Smooth muscle cell (in vitro differentiated cells): ENCODE data around the gene NKD2. TPM values are rescaled to one million over a fixed set of nuclear protein-coding genes. Genes with fewer than 3 reads are reported as not detected.

Experiments used
- DNase-seq: peaks from one replicate; lab custom pipeline; 2025; ENCODE audit not compliant: unreplicated experiment; lab: John Stamatoyannopoulos, UW
- H2AFZ ChIP-seq: fragments of 200-600 bp; sonication (generic); 2 replicates; pipeline ENCODE4 v1.6.0; 2016; ENCODE audit warnings: antibody characterized with exemption, low read depth, mild to moderate bottlenecking
- H3F3A ChIP-seq: fragments of 200-600 bp; sonication (generic); 2 replicates; pipeline ENCODE4 v1.6.0; 2017; ENCODE audit warnings: antibody characterized with exemption, low read depth
- H3K27ac ChIP-seq: fragments of 200-600 bp; sonication (generic); 2 replicates; pipeline ENCODE4 v1.5.1; 2016; ENCODE audit warnings: low read depth, mild to moderate bottlenecking
- H3K27me3 ChIP-seq: fragments of 200-600 bp; sonication (generic); 2 replicates; pipeline ENCODE4 v1.6.1; 2016; ENCODE audit warnings: low read depth, mild to moderate bottlenecking
- H3K36me3 ChIP-seq: fragments of 200-600 bp; sonication (generic); 2 replicates; pipeline ENCODE4 v1.5.1; 2016; ENCODE audit warnings: low read depth
- H3K4me1 ChIP-seq: fragments of 200-600 bp; sonication (generic); 2 replicates; pipeline ENCODE4 v1.5.1; 2016; ENCODE audit warnings: low read depth
- H3K4me2 ChIP-seq: fragments of 200-600 bp; sonication (generic); 2 replicates; pipeline ENCODE4 v1.6.0; 2016; ENCODE audit warnings: mild to moderate bottlenecking
- H3K4me3 ChIP-seq: fragments of 200-600 bp; sonication (generic); 2 replicates; pipeline ENCODE4 v1.5.1; 2016; ENCODE audit warnings: mild to moderate bottlenecking
- H3K79me2 ChIP-seq: fragments of 200-600 bp; sonication (generic); 2 replicates; pipeline ENCODE4 v1.6.0; 2016; ENCODE audit warnings: low read depth, mild to moderate bottlenecking
- H3K9ac ChIP-seq: fragments of 200-600 bp; sonication (generic); 2 replicates; pipeline ENCODE4 v1.6.0; 2016; ENCODE audit warnings: low read depth
- H3K9me3 ChIP-seq: fragments of 200-600 bp; sonication (generic); replicated peaks from 2 replicates; pipeline ENCODE4 v1.5.1; 2016; ENCODE audit warnings: low read depth
- H4K20me1 ChIP-seq: fragments of 200-600 bp; sonication (generic); 2 replicates; pipeline ENCODE4 v1.6.0; 2016; ENCODE audit warnings: low read depth
- CTCF ChIP-seq: fragments of 200-600 bp; sonication (generic); IDR thresholded peaks from 2 replicates; pipeline ENCODE4 v1.5.1; 2017; ENCODE audit warnings: borderline replicate concordance, mild to moderate bottlenecking, antibody characterized with exemption; ENCODE audit not compliant: insufficient read depth, poor library complexity, severe bottlenecking
- WGBS: methylation state at CpG from one replicate; pipeline ENCODE4 v1.1.7; 2016; ENCODE audit warnings: low lambda C conversion rate; 5-methylcytosine and 5-hydroxymethylcytosine counted together
- polyA plus RNA-seq: library from polyadenylated mRNA; unstranded; fragments of >200 nt; fragmentation: Nextera tagmentation; extraction: Ambion mirVana; gene quantifications from 2 replicates; pipeline ENCODE4 v1.2.1, GENCODE V29; 2016
- total RNA-seq: library from RNA; depleted of rRNA; stranded (reverse); fragments of >200 nt; gene quantifications from 2 replicates; pipeline ENCODE4 v1.2.3, GENCODE V29; 2014

Gene NKD2
- total and polyA plus RNA-seq, 2 experiments from 2014 or later: 32.5 to 122 TPM

- WGBS: 97% methylated on average over 27 of the region's 27 CpGs
- Histone ChIP-seq H3K4me2 (no peak overlapping the region), H3K4me1 (no peaks in the 10 kb centered on the region), H3K79me2 (no peaks in the 10 kb centered on the region), H3F3A (peaks cover 21% of the 10 kb centered on the region), H2AFZ (no peak overlapping the region), H3K4me3 (no peak overlapping the region), H4K20me1 (no peaks in the 10 kb centered on the region), H3K9me3 (no peaks in the 10 kb centered on the region), H3K9ac (no peak overlapping the region), H3K36me3 (no peaks in the 10 kb centered on the region), H3K27ac (no peak overlapping the region), H3K27me3 (no peaks in the 10 kb centered on the region)
- no peak for TF ChIP-seq CTCF
- no peak for DNase-seq
Measured at GRCh38 chr5:961002-961710, 47.4 kb upstream of the NKD2 start.

GRCh38 chr5:961711-962240, 46.8 kb upstream of the NKD2 start:
- H3K36me3 ChIP-seq: no peaks in the 10 kb centered on the region
- no peak for TF ChIP-seq CTCF
- H4K20me1 ChIP-seq: no peaks in the 10 kb centered on the region
- no peak for DNase-seq
- no peaks in the 10 kb centered on the region for H3K4me1 ChIP-seq
- no peaks in the 10 kb centered on the region for H3K9me3 ChIP-seq
- H3K27ac ChIP-seq: peak overlapping the region; percentile 90
- no peak overlapping the region for H3K4me2 ChIP-seq
- peaks cover 21% of the 10 kb centered on the region for H3F3A ChIP-seq
- no peaks in the 10 kb centered on the region for H3K27me3 ChIP-seq
- no peak overlapping the region for H3K4me3 ChIP-seq
- H2AFZ ChIP-seq: no peak overlapping the region
- no peaks in the 10 kb centered on the region for H3K79me2 ChIP-seq
- no peak overlapping the region for H3K9ac ChIP-seq
- 95% methylated on average over 24 of the region's 24 CpGs for WGBS

GRCh38 chr5:962386-962785, 46.2 kb upstream of the NKD2 start:
- no peak for TF ChIP-seq CTCF
- DNase-seq: no peak
- Histone ChIP-seq H3K27ac (peak overlapping the region; percentile 90), H3K9me3 (no peaks in the 10 kb centered on the region), H3K4me1 (no peaks in the 10 kb centered on the region), H3K4me2 (no peak overlapping the region), H3K79me2 (no peaks in the 10 kb centered on the region), H2AFZ (no peak overlapping the region), H3K4me3 (no peak overlapping the region), H3K27me3 (no peaks in the 10 kb centered on the region), H4K20me1 (no peaks in the 10 kb centered on the region), H3F3A (peaks cover 21% of the 10 kb centered on the region), H3K36me3 (no peaks in the 10 kb centered on the region), H3K9ac (no peak overlapping the region)
- WGBS: 96% methylated on average over 15 of the region's 15 CpGs

GRCh38 chr5:962801-963200, 45.8 kb upstream of the NKD2 start:
- WGBS: 100% methylated on average over 8 of the region's 12 CpGs
- no peak for DNase-seq
- H3K9me3 ChIP-seq: no peaks in the 10 kb centered on the region
- H3K9ac ChIP-seq: peak overlapping the region; percentile 52
- no peak overlapping the region for H3K4me3 ChIP-seq
- H3F3A ChIP-seq: peaks cover 21% of the 10 kb centered on the region
- H2AFZ ChIP-seq: no peak overlapping the region
- no peaks in the 10 kb centered on the region for H3K36me3 ChIP-seq
- TF ChIP-seq CTCF: no peak
- no peaks in the 10 kb centered on the region for H4K20me1 ChIP-seq
- H3K4me2 ChIP-seq: peak overlapping the region; percentile 37
- peak overlapping the region; percentile 90 for H3K27ac ChIP-seq
- H3K4me1 ChIP-seq: no peaks in the 10 kb centered on the region
- no peaks in the 10 kb centered on the region for H3K79me2 ChIP-seq
- no peaks in the 10 kb centered on the region for H3K27me3 ChIP-seq
